Left renal cortex interstitium (tissue), 4 donors: ENCODE results near the gene DDA1. TPM values are rescaled to one million over a fixed set of nuclear protein-coding genes. Genes with fewer than 3 reads are reported as not detected.
"Not testable (repeated sequence)": the region's sequence is repeated elsewhere in the genome, so short reads cannot be mapped to it uniquely, and the experiment has no call there.

Experiments
- DNase-seq, 4 donors: peaks; one replicate each; pipeline ENCODE4 v3.0.0-alpha.2; 2013; ENCODE audit warnings: low read depth in 4 of 4, low spot score in 2 of 4, missing footprints in 1 of 4
- polyA plus RNA-seq, 4 donors: library from polyadenylated mRNA; unstranded; fragments of 120-200 nt; gene quantifications; one replicate each; pipeline ENCODE4 v1.2.1, GENCODE V29; 2013; ENCODE audit not compliant: insufficient read length in 4 of 4

DDA1 gene
- polyA plus RNA-seq, 4 donors = 31.3 to 48.7 (median 42.8) TPM

GRCh38 chr19:17340302-17340870 is 31.0 kb downstream of the DDA1 start:
- DNase-seq = no peak

DNA sequence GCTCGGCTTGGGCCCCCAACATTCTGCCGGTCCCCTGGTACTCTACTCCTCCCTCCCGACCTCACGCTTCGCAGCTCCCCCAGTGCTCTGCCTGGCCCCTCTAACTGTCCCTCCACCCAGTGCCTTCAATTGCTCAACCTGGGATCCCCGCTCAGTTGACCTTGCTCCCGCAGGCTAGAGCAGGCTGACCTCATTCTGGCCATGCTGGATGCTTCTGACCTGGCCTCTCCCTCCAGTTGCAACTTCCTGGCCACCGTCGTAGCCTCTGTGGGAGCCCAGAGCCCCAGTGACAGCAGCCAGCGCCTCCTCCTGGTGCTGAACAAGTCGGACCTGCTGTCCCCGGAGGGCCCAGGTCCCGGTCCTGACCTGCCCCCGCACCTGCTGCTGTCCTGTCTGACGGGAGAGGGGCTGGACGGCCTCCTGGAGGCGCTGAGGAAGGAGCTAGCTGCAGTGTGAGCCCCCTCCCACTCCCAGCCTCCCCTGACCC is 31.6 kb downstream of the DDA1 start:
- no peak for DNase-seq

DNA sequence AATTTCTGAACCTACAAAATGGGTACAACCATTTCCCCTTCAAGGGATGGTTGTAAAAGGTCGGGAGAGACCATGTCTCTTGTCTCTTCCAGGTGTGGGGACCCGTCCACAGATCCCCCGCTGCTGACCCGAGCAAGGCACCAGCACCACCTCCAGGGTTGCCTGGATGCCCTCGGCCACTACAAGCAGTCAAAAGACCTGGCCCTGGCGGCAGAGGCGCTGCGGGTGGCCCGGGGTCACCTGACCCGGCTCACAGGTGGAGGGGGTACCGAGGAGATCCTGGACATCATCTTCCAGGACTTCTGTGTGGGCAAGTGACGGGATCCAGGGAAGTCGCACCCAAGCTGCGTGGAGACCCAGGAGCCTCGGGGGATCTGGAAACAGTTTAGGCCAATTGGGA is 32.0 kb downstream of the DDA1 start:
- no peak for DNase-seq

- DNase-seq = no peak
Measured at GRCh38 chr19:17341845-17342244, 32.5 kb downstream of the DDA1 start.

DNA sequence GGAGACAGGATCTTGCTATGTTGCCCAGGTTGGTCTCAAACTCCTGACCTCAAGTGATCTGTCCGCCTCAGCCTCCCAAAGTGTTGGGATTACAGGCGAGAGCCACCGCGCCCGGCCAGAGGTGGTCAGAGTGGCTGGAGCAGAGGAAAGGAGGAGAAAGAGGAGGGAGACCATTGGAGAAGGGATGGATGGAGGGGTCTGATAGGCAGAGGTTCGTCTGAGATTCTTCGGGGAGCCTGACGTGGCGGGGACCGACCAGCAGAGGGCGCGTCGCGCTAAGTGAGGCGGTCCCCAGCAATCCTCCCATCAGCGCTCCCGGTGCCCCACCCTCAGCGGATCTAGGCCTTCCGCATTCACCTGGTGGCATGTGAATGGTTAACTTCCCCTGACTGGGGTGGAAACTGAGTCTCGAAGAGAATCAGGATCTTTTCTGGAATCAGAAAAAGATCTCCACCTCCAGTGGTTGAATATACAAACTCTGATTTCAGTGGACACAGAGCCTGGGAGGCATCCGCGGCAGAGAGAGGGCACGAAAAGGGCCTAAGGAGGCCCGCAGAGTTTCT is 36.8 kb downstream of the DDA1 start:
- DNase-seq = no peak

GRCh38 chr19:17347361-17347760 is 38.0 kb downstream of the DDA1 start:
- DNase-seq = no peak

DNA sequence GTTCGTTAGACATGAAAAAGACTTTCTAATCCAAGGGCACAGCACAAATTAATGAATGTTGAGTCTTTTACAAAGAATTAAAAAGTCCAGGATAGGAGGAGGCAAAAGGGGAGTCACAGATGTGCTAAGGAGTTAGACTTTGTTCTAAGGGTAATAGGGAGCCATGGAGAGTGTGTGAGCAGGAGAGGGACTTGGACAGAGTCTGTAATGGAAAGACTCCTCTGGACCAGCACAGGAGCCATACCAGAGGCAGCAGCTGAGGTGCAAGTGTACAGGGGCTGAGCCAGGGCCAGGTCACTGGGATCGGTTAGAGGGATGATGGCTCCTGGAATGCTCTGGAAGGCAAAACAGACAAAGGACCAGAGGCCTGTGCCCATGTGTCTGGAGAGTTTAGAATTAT is 38.5 kb downstream of the DDA1 start:
- no peak for DNase-seq

GRCh38 chr19:17348700-17349099 is 39.3 kb downstream of the DDA1 start:
- DNase-seq = peak in 2 of 4 donors; percentile 55 to 56

- no peak for DNase-seq
Measured at GRCh38 chr19:17351815-17352435, 42.6 kb downstream of the DDA1 start.

GRCh38 chr19:17352608-17353280 is 43.4 kb downstream of the DDA1 start:
- DNase-seq = no peak

DNA sequence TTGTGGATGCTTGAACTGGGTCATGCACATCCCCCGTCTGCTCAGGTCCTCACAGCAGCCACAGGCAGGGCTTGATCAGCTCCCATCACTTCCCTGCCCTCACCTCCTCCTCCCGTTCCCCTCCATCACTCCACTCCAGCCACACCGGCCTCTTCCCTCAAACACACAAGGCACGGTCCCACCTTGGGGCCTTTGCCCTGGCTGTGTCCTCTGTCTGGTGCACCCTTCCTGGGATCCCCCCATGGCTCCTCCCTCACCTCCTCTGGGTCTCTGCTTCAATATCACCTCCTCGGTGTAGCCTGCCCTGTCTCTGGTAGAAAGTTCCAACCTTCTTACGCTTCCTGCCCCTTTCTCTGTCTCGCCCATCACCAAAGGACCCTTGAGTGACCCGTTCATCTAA is 44.0 kb downstream of the DDA1 start:
- no peak for DNase-seq

DNA sequence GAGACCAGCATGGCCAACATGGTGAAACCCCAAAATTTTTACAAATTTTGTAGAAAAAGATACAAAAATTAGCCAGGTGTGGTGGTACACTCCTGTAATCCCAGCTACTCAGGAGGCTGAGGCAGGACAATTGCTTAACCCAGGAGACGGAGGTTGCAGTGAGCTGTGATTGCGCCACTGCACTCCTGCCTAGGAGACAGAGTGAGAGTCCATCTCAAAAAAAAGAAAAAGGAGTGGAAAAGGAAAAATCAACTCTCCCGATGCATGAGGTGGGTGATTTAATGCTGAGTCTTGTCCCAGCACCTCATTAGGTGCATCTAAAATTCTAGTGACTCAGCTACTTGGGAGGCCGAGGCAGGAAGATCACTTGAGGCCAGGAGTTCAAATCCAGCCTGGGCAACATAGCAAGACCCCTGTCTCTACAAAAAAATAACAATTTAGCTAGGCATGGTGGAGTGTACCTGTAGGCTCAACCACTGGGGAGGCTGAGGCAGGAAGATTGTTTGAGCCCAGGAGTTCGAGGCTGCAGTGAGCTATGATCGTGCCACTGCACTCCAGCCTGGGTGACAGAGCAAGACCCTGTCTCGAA is 47.8 kb downstream of the DDA1 start:
- no peak for DNase-seq

GRCh38 chr19:17357724-17358123 is 48.4 kb downstream of the DDA1 start:
- DNase-seq = no peak

DNA sequence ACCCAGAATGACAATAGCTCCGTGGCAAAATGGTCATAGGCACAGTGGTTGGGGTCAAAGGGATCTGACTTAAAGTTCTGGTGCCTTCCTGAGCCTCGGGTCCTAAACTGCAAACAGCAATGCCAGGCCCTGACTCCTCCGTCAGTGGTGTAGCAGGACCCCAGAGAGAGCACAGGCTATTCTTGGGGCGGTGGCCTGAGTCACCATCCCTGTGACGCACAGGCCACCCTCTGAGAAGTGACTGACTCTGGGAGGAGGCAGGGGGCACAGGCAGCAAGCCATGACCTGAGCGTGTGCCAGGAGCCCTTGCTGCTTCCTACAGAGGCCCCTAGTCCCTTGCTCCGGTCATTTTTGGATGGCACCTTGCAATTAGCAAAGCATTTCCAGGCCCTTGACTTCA is 49.0 kb downstream of the DDA1 start:
- no peak for DNase-seq

- DNase-seq = no peak
Measured at GRCh38 chr19:17359905-17360800, 50.8 kb downstream of the DDA1 start.

DNA sequence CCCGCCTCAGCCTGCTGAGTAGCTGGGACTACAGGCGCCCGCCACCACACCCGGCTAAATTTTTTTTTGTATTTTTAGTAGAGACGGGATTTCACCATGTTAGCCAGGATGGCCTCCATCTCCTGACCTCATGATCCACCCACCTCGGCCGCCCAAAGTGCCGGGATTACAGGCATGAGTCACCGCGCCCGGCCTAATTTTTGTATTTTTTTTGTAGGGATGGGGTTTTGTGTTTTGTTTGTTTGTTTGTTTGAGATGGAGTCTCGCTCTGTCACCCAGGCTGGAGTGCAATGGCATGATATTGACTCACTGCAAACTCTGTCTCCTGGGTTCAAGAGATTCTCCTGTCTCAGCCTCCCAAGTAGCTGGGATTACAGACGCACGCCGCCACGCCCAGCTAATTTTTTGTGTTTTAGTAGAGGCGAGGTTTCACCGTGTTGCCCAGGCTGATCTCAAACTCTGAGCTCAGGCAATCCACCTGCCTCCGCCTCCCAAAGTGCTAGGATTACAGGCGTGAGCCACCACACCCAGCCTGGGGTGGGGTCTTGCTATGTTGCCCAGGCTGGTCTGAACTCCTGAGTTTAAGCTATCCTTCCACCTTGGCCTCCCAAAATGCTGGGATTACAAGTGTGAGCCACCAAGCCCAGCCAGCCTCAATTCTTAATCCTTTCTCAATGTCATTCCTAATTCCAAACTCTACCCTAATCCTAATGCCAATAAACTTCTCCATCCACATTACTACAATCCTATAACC is 54.7 kb downstream of the DDA1 start:
- DNase-seq = not testable (repeated sequence)

- no peak for DNase-seq
Measured at GRCh38 chr19:17365361-17365760, 56.0 kb downstream of the DDA1 start.

- DNase-seq = no peak
Measured at GRCh38 chr19:17370026-17370587, 60.7 kb downstream of the DDA1 start.
